ENCODE data around the gene MYO7B. TPM values are rescaled to one million over a fixed set of nuclear protein-coding genes. Genes with fewer than 3 reads are reported as not detected.

MYO7B gene
- polyA plus RNA-seq, 3 donors, result 24.0 to 32.4 (median 29.5) TPM

GRCh38 chr2:127678531-127678930 lies 143.0 kb downstream of the MYO7B start:
- DNase-seq, result no peak

DNA sequence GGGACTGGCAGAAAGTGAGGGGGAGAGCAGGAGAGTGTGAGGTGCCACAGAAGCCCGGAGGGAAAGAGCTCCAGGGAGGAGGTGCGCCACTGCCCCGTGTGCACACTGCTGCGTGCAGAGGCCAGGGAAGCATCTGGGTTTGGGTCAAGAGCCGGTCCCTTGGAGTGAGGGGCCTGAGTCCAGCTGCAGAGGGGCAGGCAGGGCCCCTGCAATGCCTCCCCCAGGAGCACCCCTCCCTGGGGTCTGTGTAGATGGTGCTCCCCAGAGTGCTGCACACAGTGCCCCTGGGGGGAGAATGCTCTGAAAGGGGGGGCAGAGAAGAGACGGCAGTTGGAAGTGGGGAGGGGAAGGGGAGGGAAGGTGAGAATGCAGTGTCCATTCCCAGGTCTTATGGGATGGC lies 143.5 kb downstream of the MYO7B start:
- DNase-seq, result no peak

DNA sequence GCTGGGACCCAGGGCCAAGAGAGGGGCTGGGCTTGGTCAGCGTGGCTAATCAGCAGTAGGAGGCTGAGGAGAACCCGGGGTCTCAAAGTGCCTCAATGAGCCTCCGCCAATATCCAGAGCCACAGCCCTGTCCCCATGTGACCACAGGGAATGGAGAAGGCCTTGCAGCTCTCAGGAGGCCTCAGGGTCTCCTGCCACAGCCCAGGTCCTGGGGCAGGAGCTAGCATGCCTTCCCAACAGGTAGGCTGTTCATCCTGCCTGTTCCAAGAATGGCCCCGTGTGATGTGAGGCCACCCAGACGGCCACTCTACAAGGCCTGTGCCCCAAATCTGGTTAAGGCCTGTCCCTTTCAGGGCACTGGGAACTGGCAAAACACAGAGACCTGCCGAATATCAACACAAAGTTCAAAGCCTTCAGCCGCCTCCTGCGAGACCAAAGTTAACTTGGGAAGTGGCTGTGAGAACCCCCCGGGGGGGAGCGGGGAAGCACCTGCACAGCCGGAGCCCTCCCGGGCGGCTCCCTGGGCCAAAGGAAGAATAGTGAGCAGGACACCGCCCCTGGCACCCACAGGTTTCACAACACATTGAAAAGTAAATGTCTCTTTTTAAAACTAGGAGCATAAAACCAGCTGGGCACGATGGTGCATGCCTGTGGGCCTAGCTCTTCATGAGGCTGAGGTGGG lies 144.3 kb downstream of the MYO7B start:
- no peak for DNase-seq

- no peak for DNase-seq
Observed at GRCh38 chr2:127680706-127681287, 145.3 kb downstream of the MYO7B start.

DNA sequence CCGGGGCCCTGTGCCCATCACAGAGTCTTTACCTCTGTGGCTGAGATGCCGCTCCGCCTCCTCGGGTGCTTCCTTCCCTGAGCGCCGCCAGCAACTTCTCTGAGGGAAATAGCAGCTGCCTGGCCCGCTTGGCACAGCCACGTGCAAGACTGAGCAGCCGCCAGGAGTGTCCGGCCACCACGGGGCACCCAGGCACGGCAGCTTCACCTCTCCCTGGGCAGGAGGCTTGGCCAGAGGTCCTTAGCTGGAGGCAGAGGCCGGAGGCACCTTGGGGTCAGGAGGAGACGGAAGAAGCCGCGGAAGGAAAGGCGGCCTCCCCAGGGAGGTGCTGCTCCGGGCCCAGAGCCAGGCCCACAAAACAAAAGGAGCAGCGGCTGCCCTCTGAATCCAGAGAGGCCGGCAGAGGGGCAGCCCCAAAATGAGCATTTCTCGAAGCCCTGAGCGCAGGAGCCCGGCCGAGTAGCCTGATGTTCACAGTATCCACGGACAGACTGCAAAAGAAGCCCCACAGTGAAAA lies 145.9 kb downstream of the MYO7B start:
- no peak for DNase-seq

- DNase-seq, result no peak
Observed at GRCh38 chr2:127681976-127682857, 146.7 kb downstream of the MYO7B start.

GRCh38 chr2:127683056-127683455 lies 147.6 kb downstream of the MYO7B start:
- no peak for DNase-seq

- DNase-seq, result no peak
Observed at GRCh38 chr2:127683757-127684156, 148.3 kb downstream of the MYO7B start.

DNA sequence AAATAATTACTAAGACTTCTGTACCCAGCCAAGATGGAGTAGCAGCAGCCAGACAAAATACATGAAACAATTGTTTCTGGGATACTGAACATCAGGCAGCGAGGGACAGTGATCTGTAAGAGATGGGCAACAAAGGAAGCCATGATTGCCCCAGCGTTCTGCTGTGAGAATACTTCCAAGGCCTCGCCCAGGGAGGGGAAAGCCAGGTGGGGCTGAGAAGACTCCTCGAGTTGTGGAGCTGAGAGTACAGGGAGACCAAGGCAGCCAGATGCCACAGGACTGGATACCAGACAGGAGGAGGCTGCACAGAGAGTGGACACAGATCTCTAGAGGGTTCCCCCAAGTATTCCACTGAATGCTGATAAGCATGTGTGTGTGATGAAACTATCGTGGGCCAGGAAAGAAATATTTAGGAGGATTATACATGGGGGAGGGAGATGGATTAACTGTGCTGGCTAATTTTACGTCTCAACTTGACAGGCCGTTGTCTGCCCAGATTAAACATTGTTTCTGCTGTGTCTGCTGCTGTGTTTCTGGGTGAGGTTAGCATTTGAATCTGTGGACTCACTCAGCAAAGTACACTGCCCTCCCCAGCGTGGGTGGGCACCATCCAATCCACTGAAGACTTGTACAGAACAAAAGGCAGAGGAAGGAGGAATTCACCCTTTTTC lies 150.1 kb downstream of the MYO7B start:
- no peak for DNase-seq

Other genes starting within 250 kb of the MYO7B start
- 10 to 100 TPM; 67.7 to 75.0 (median 67.7) TPM for gene ERCC3, start 241.5 kb upstream of the MYO7B start, polyA plus RNA-seq (ENCODE audit: insufficient read length in 3 of 3)
- gene MAP3K2, start 147.7 kb upstream of the MYO7B start, polyA plus RNA-seq (ENCODE audit: insufficient read length in 3 of 3), result 10 to 100 TPM; 24.7 to 30.9 (median 29.4) TPM
- 1 to 10 TPM; 2.9 to 7.6 (median 6.5) TPM for gene PROC, start 117.3 kb upstream of the MYO7B start, polyA plus RNA-seq (ENCODE audit: insufficient read length in 3 of 3)
- gene IWS1, start 9.2 kb upstream of the MYO7B start, polyA plus RNA-seq (ENCODE audit: insufficient read length in 3 of 3), result 10 to 100 TPM; 64.0 to 77.2 (median 67.8) TPM
- gene GPR17, start 110.5 kb downstream of the MYO7B start, polyA plus RNA-seq (ENCODE audit: insufficient read length in 3 of 3), result 1 to 10 TPM in 2 of 3 donors, under 1 TPM in 1; 0.95 to 1.9 (median 1.3) TPM
- gene LIMS2, start 139.8 kb downstream of the MYO7B start, polyA plus RNA-seq (ENCODE audit: insufficient read length in 3 of 3), result 10 to 100 TPM; 21.6 to 25.1 (median 24.7) TPM
- not detected for gene SFT2D3, start 165.8 kb downstream of the MYO7B start, polyA plus RNA-seq (ENCODE audit: insufficient read length in 3 of 3)